ENCODE data around the gene ANXA5. TPM values are rescaled to one million over a fixed set of nuclear protein-coding genes. Genes with fewer than 3 reads are reported as not detected.
"Not testable (repeated sequence)": the region's sequence is repeated elsewhere in the genome, so short reads cannot be mapped to it uniquely, and the experiment has no call there.

Gene ANXA5
- total RNA-seq, 1 experiment from 2014 or later, result 280 TPM

DNA sequence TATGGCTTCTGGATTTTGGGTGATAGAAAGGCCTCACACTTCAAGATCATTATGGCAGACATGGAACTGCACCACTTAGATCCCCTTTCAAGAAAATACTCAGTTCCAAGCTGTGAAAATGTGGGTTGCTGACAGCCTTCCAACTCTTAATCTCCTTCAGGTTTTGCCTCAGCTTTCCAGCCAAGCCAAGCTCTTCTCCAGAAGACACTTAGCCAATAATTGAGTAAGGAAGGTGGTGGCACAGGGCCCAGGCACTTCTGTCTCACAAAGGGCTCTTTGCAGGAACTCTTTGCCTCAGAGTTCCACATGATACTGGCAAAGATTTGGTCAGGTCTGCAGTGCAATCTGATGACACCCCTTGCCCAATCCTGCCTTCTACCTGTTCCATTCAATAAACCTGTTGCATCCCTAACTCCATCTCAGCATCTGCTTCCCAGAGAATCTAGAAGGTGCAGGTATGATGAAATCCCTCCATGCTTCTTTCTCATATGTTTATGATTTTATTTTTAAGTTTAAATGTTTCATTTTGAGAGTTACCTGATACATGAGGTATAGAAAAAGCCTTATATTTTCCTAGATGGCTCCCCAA is 30.6 kb downstream of the ANXA5 start:
- DNase-seq (no peak), ATAC-seq (peak; percentile 2; the same call in 1 of the 2 replicates)
- H3K36me3 ChIP-seq (ENCODE audit: low read depth, low read length), result peaks cover 50% of the 10 kb centered on the region
- H3K4me1 ChIP-seq (ENCODE audit: insufficient read depth, low read length), result peaks cover 27% of the 10 kb centered on the region
- no peaks in the 10 kb centered on the region for H3K9me3 ChIP-seq (ENCODE audit: low read length)
- intact Hi-C loops (cut with micrococcal nuclease), result no loop called here
- no peaks in the 10 kb centered on the region for H4K20me1 ChIP-seq (ENCODE audit: low read length)
- CTCF ChIA-PET, result no interaction called here
- no peaks in the 10 kb centered on the region for H3K27me3 ChIP-seq (ENCODE audit: low read length)
- no peak overlapping the region for H3K4me3 ChIP-seq (ENCODE audit: low read length)
- POLR2A ChIA-PET (ENCODE audit: unreplicated experiment), result interaction anchor here (0.7 kb wide), 1 partner anchor 30 kb away, joined by 6 read pairs; no protein-coding TSS in a partner anchor
- no peak overlapping the region for H3K4me2 ChIP-seq (ENCODE audit: low read length)
- BruUV-seq (replicated peaks), result no TSS peak
- H3K79me2 ChIP-seq (ENCODE audit: low read length), result no peaks in the 10 kb centered on the region
- no peak overlapping the region for H2AFZ ChIP-seq (ENCODE audit: low read length)
- H3K9me2 ChIP-seq (replicated peaks; ENCODE audit: low read length), result no peaks in the 10 kb centered on the region
- H3K9ac ChIP-seq (ENCODE audit: low read length), result no peak overlapping the region
- TF ChIP-seq EZH2 (IDR thresholded peaks at IDR 0.05; ENCODE audit: low read length, unreplicated experiment) (no peak), EZH2phosphoT487 (IDR thresholded peaks at IDR 0.05; ENCODE audit: borderline replicate concordance, low read length) (no peak)
- TF ChIP-seq, protein P1, sequence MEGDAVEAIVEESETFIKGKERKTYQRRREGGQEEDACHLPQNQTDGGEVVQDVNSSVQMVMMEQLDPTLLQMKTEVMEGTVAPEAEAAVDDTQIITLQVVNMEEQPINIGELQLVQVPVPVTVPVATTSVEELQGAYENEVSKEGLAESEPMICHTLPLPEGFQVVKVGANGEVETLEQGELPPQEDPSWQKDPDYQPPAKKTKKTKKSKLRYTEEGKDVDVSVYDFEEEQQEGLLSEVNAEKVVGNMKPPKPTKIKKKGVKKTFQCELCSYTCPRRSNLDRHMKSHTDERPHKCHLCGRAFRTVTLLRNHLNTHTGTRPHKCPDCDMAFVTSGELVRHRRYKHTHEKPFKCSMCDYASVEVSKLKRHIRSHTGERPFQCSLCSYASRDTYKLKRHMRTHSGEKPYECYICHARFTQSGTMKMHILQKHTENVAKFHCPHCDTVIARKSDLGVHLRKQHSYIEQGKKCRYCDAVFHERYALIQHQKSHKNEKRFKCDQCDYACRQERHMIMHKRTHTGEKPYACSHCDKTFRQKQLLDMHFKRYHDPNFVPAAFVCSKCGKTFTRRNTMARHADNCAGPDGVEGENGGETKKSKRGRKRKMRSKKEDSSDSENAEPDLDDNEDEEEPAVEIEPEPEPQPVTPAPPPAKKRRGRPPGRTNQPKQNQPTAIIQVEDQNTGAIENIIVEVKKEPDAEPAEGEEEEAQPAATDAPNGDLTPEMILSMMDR (conservative IDR thresholded peaks at IDR 0.05; ENCODE audit: low read depth, low read length), result no peak
- H3F3A ChIP-seq (ENCODE audit: low read length, unreplicated experiment), result peaks cover 7% of the 10 kb centered on the region
- H3K27ac ChIP-seq (ENCODE audit: low read length), result peak overlapping the region; percentile 34

DNA sequence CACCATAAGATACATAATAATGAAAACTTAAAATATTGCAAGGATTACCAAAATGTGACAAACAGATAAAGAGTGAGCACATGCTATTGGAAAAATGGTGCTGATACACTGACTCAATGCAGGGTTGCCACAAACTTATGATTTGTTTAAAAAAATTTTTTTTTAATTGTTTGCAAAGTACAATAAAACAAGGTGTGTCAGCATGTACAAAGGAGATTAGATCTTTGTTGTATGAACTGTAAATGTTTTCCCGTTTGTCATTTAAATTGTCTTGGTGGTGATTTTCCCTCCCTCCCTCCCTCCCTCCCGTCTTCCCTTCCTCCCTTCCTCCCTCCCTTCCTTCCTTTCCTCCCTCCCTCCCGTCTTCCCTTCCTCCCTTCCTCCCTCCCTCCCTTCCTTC is 31.4 kb downstream of the ANXA5 start:
- TF ChIP-seq, protein P1 (conservative IDR thresholded peaks at IDR 0.05; ENCODE audit: low read depth, low read length), result no peak
- TF ChIP-seq EZH2 (IDR thresholded peaks at IDR 0.05; ENCODE audit: low read length, unreplicated experiment) (no peak), EZH2phosphoT487 (IDR thresholded peaks at IDR 0.05; ENCODE audit: borderline replicate concordance, low read length) (no peak)
- no TSS peak for BruUV-seq (replicated peaks)

DNA sequence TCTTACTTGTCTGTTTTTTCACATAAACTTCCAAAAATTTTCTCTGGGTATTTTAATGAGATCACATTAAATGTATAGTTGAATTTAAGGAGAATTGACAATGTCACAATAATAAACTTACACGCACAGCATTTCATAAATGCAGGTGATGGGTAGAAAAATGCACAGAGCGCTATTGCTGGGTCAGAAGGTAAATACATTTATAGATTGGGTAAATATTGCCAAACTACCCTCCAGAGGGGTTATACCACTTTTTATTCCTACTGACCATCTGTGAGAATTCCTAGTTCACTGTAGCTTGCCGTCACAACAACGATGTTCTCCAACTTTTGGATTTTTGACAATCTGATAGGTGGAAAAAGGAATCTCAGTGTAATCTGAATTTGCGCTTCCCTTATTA is 34.6 kb downstream of the ANXA5 start:
- H3K79me2 ChIP-seq (ENCODE audit: low read length), result no peaks in the 10 kb centered on the region
- CTCF ChIA-PET, result no interaction called here
- DNase-seq (no peak), ATAC-seq (no peak)
- peaks cover 11% of the 10 kb centered on the region for H3K36me3 ChIP-seq (ENCODE audit: low read depth, low read length)
- H4K20me1 ChIP-seq (ENCODE audit: low read length), result no peaks in the 10 kb centered on the region
- TF ChIP-seq, protein P1 (conservative IDR thresholded peaks at IDR 0.05; ENCODE audit: low read depth, low read length), result no peak
- no peak for TF ChIP-seq EZH2 (IDR thresholded peaks at IDR 0.05; ENCODE audit: low read length, unreplicated experiment)
- no peak for TF ChIP-seq EZH2phosphoT487 (IDR thresholded peaks at IDR 0.05; ENCODE audit: borderline replicate concordance, low read length)
- POLR2A ChIA-PET (ENCODE audit: unreplicated experiment), result no interaction called here
- no TSS peak for BruUV-seq (replicated peaks)
- no peaks in the 10 kb centered on the region for H3K27me3 ChIP-seq (ENCODE audit: low read length)
- H3K4me2 ChIP-seq (ENCODE audit: low read length), result no peak overlapping the region
- H2AFZ ChIP-seq (ENCODE audit: low read length), result no peak overlapping the region
- peaks cover 2% of the 10 kb centered on the region for H3F3A ChIP-seq (ENCODE audit: low read length, unreplicated experiment)
- H3K9ac ChIP-seq (ENCODE audit: low read length), result no peak overlapping the region
- H3K27ac ChIP-seq (ENCODE audit: low read length), result no peak overlapping the region
- intact Hi-C loops (cut with micrococcal nuclease), result no loop called here
- no peak overlapping the region for H3K4me3 ChIP-seq (ENCODE audit: low read length)
- H3K9me3 ChIP-seq (ENCODE audit: low read length), result no peaks in the 10 kb centered on the region
- peaks cover 11% of the 10 kb centered on the region; the same call in 1 of the 2 replicates for H3K4me1 ChIP-seq (ENCODE audit: insufficient read depth, low read length)
- no peaks in the 10 kb centered on the region for H3K9me2 ChIP-seq (replicated peaks; ENCODE audit: low read length)

More for the DNA sequence above, 31.4 kb downstream of the ANXA5 start:
- peak; percentile 35 for DNase-seq
- no peaks in the 10 kb centered on the region for H4K20me1 ChIP-seq (ENCODE audit: low read length)
- peaks cover 27% of the 10 kb centered on the region for H3K4me1 ChIP-seq (ENCODE audit: insufficient read depth, low read length)
- peaks cover 7% of the 10 kb centered on the region for H3F3A ChIP-seq (ENCODE audit: low read length, unreplicated experiment)
- ATAC-seq, result peak; percentile 61
- peaks cover 42% of the 10 kb centered on the region for H3K36me3 ChIP-seq (ENCODE audit: low read depth, low read length)
- no peaks in the 10 kb centered on the region for H3K9me2 ChIP-seq (replicated peaks; ENCODE audit: low read length)
- H3K9me3 ChIP-seq (ENCODE audit: low read length), result no peaks in the 10 kb centered on the region
- peak overlapping the region; percentile 39 for H3K27ac ChIP-seq (ENCODE audit: low read length)
- CTCF ChIA-PET, result no interaction called here
- no peaks in the 10 kb centered on the region for H3K79me2 ChIP-seq (ENCODE audit: low read length)
- H3K27me3 ChIP-seq (ENCODE audit: low read length), result no peaks in the 10 kb centered on the region
- POLR2A ChIA-PET (ENCODE audit: unreplicated experiment), result interaction anchor here (0.7 kb wide), 1 partner anchor 31 kb away, joined by 6 read pairs; no protein-coding TSS in a partner anchor
- H2AFZ ChIP-seq (ENCODE audit: low read length), result no peak overlapping the region
- intact Hi-C loops (cut with micrococcal nuclease), result no loop called here
- no peak overlapping the region for H3K9ac ChIP-seq (ENCODE audit: low read length)
- H3K4me3 ChIP-seq (ENCODE audit: low read length), result no peak overlapping the region
- no peak overlapping the region for H3K4me2 ChIP-seq (ENCODE audit: low read length)

DNA sequence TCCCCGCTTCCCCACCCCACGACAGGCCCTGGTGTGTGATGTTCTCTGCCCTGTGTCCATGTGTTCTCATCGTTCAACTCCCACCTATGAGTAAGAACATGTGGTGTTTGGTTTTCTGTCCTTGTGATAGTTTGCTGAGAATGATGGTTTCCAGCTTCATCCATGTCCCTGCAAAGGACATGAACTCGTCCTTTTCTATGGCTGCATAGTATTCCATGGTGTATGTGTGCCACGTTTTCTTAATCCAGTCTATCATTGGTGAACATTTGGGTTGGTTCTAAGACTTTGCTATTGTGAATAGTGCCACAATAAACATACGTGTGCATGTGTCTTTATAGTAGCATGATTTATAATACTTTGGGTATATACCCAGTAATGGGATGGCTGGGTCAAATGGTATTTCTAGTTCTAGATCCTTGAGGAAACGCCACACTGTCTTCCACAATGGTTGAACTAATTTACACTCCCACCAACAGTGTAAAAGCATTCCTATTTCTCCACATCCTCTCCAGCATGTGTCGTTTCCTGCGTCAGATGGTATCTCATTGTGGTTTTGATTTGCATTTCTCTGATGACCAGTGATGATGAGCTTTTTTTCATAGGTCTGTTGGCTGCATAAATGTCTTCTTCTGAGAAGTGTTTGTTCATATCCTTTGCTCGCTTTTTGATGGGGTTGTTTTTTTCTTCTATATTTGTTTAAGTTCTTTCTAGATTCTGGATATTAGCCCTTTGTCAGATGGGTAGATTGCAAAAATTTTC is 36.4 kb downstream of the ANXA5 start:
- intact Hi-C loops (cut with micrococcal nuclease); H3K9ac ChIP-seq (ENCODE audit: low read length); H3K4me2 ChIP-seq (ENCODE audit: low read length); H3K4me3 ChIP-seq (ENCODE audit: low read length); ATAC-seq; H3K4me1 ChIP-seq (ENCODE audit: insufficient read depth, low read length); H3K27ac ChIP-seq (ENCODE audit: low read length); BruUV-seq (replicated peaks); DNase-seq; H3K36me3 ChIP-seq (ENCODE audit: low read depth, low read length); H3F3A ChIP-seq (ENCODE audit: low read length, unreplicated experiment); H3K9me2 ChIP-seq (replicated peaks; ENCODE audit: low read length); CTCF ChIA-PET; H2AFZ ChIP-seq (ENCODE audit: low read length); H3K27me3 ChIP-seq (ENCODE audit: low read length); H3K79me2 ChIP-seq (ENCODE audit: low read length); H4K20me1 ChIP-seq (ENCODE audit: low read length); POLR2A ChIA-PET (ENCODE audit: unreplicated experiment); H3K9me3 ChIP-seq (ENCODE audit: low read length): not testable (repeated sequence)

Measured in PC-3 (cell line).